Astrocyte (in vitro differentiated cells and primary cell): ENCODE measurements around the gene ADAMTS17.

Experiments used
- EZH2 ChIP-seq: IDR thresholded peaks from 2 replicates; pipeline ENCODE4 v1.6.1; 2012; ENCODE audit warnings: mild to moderate bottlenecking, low read length, inconsistent platforms; ENCODE audit not compliant: insufficient read depth
- TF ChIP-seq, protein P1 (sequence below): IDR thresholded peaks from 2 replicates; pipeline ENCODE4 v1.5.1; 2011; ENCODE audit warnings: low read depth, mild to moderate bottlenecking, inconsistent platforms, low read length, moderate library complexity; ENCODE audit not compliant: insufficient read depth

GRCh38 chr15:100187677-100188076 is 154.1 kb downstream of the ADAMTS17 start:
- TF ChIP-seq, protein P1, sequence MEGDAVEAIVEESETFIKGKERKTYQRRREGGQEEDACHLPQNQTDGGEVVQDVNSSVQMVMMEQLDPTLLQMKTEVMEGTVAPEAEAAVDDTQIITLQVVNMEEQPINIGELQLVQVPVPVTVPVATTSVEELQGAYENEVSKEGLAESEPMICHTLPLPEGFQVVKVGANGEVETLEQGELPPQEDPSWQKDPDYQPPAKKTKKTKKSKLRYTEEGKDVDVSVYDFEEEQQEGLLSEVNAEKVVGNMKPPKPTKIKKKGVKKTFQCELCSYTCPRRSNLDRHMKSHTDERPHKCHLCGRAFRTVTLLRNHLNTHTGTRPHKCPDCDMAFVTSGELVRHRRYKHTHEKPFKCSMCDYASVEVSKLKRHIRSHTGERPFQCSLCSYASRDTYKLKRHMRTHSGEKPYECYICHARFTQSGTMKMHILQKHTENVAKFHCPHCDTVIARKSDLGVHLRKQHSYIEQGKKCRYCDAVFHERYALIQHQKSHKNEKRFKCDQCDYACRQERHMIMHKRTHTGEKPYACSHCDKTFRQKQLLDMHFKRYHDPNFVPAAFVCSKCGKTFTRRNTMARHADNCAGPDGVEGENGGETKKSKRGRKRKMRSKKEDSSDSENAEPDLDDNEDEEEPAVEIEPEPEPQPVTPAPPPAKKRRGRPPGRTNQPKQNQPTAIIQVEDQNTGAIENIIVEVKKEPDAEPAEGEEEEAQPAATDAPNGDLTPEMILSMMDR = no peak
- TF ChIP-seq EZH2 = no peak
